ENCODE data around the gene IP6K1. TPM values are rescaled to one million over a fixed set of nuclear protein-coding genes. Genes with fewer than 3 reads are reported as not detected.

Gene IP6K1
- total and polyA plus RNA-seq, 10 of the 15 experiments (the other 5 are each of a cell fraction or from before 2014, with no cell fraction given): 1.3 to 30.6 (median 18.2) TPM

DNA sequence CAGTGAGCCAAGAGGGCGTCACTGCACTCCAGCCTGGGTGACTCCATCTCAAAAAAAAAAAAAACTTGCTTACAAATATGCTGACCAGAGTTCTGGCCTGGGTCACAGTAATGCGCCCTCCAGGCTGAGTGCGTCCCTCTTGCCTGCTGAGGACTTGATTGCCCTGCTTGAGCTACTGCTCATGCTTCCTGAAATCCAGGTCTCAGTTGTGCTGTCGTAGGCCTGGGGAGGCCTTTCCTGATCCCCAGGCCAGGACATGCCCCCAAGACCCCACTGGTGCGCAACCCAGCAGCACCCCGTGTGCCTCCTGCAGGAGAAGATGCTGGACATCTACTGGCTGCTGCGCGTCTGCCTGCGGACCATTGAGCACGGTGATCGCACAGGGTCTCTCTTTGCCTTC lies 74.2 kb downstream of the IP6K1 start (continued):
- TF ChIP-seq GATAD2B (conservative IDR thresholded peaks at IDR 0.05; ENCODE audit: low read depth): no peak
- TF ChIP-seq ZNF274 (IDR thresholded peaks at IDR 0.05; ENCODE audit: insufficient read depth, insufficient read length): no peak
- no peak for TF ChIP-seq FOXM1 (IDR thresholded peaks at IDR 0.05; ENCODE audit: low read depth, low read length)
- TF ChIP-seq HDGF (IDR thresholded peaks at IDR 0.05): no peak
- TF ChIP-seq JUNB (IDR thresholded peaks at IDR 0.05): no peak

DNA sequence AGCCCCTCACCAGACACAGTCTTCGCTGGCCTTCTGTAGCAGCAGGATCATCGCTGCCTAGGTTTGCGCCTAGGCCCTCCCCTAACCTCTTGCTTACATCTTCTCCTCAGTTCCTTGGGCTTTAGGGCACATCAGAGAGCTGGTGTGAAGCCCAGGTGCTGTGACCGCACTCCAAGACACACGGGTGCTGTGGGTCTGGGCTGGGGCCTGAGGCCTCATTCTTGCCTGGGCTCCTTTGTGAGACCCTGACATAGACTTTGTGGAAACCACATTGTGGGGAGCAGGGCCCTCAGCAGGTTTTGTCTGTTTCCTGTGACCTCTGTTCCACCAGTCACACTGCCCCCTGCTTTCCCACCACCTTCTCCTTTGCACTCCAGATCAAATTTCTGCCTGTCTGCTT lies 74.9 kb downstream of the IP6K1 start:
- FAIRE-seq: no peak
- ChIA-PET RAD21 (ENCODE audit: unreplicated experiment) (no interaction called here), SMC1A (ENCODE audit: uncharacterized antibody, unreplicated experiment) (no interaction called here), POLR2A (no interaction called here), CTCF (interaction anchor here (1.8 kb wide), 1 partner anchor 8 kb away, joined by 5 read pairs; no protein-coding TSS in a partner anchor)
- H3K36me3 ChIP-seq (ENCODE audit: control insufficient read depth in 2 of 2, insufficient read depth in 2 of 2, low read length in 1 of 2): no peaks in the 10 kb centered on the region; a peak in 1 of 4 replicates
- no TSS peak for BruUV-seq (replicated peaks)
- no peaks in the 10 kb centered on the region for H3K79me2 ChIP-seq (ENCODE audit: control insufficient read depth, insufficient read depth, low read length)
- DNase-seq (ENCODE audit: low read depth, low spot score): no peak
- H3K9me3 ChIP-seq (replicated peaks; ENCODE audit: control insufficient read depth, insufficient read depth, low read length): no peaks in the 10 kb centered on the region
- no peak overlapping the region for H3K27ac ChIP-seq (ENCODE audit: control insufficient read depth, insufficient read depth)
- no peak for ATAC-seq
- WGBS (ENCODE audit: insufficient coverage, insufficient replicate concordance, low lambda C conversion rate, missing lambda C conversion rate): 100% methylated on average over 5 of the region's 5 CpGs
- H3K4me3 ChIP-seq: no peak overlapping the region
- no peak overlapping the region for H3K9ac ChIP-seq (ENCODE audit: control insufficient read depth, insufficient read depth, low read length)
- no peaks in the 10 kb centered on the region for H4K20me1 ChIP-seq (ENCODE audit: control insufficient read depth, insufficient read depth)
- H3K4me2 ChIP-seq (ENCODE audit: control insufficient read depth, insufficient read depth): no peak overlapping the region
- in situ Hi-C loops (cut with MboI) (no loop called here), intact Hi-C loops (cut with micrococcal nuclease; ENCODE audit: unreplicated experiment) (no loop called here)
- no peak overlapping the region for H2AFZ ChIP-seq (ENCODE audit: control insufficient read depth, low read depth, low read length)
- no peaks in the 10 kb centered on the region for H3K4me1 ChIP-seq (ENCODE audit: control insufficient read depth, insufficient read depth, low read length)
- no peaks in the 10 kb centered on the region for H3K27me3 ChIP-seq (replicated peaks in 1 of 2; ENCODE audit: control insufficient read depth in 2 of 2, insufficient read depth in 2 of 2, low read length in 1 of 2)
- no peak for TF ChIP-seq FOXM1 (IDR thresholded peaks at IDR 0.05; ENCODE audit: low read depth, low read length)
- no peak for TF ChIP-seq MYC (IDR thresholded peaks at IDR 0.05; ENCODE audit: insufficient read depth, insufficient read length, insufficient replicate concordance, low read length, severe bottlenecking)
- no peak for TF ChIP-seq NBN (IDR thresholded peaks at IDR 0.05)
- TF ChIP-seq, protein P1, sequence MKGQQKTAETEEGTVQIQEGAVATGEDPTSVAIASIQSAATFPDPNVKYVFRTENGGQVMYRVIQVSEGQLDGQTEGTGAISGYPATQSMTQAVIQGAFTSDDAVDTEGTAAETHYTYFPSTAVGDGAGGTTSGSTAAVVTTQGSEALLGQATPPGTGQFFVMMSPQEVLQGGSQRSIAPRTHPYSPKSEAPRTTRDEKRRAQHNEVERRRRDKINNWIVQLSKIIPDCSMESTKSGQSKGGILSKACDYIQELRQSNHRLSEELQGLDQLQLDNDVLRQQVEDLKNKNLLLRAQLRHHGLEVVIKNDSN (IDR thresholded peaks at IDR 0.05; ENCODE audit: borderline replicate concordance, extremely low read length, insufficient read depth, low read depth, low read length): no peak
- TF ChIP-seq SREBF1 (IDR thresholded peaks at IDR 0.05; ENCODE audit: low read length): no peak
- no peak for TF ChIP-seq ZNF24 (IDR thresholded peaks at IDR 0.05)
- TF ChIP-seq, protein P2, sequence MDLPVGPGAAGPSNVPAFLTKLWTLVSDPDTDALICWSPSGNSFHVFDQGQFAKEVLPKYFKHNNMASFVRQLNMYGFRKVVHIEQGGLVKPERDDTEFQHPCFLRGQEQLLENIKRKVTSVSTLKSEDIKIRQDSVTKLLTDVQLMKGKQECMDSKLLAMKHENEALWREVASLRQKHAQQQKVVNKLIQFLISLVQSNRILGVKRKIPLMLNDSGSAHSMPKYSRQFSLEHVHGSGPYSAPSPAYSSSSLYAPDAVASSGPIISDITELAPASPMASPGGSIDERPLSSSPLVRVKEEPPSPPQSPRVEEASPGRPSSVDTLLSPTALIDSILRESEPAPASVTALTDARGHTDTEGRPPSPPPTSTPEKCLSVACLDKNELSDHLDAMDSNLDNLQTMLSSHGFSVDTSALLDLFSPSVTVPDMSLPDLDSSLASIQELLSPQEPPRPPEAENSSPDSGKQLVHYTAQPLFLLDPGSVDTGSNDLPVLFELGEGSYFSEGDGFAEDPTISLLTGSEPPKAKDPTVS (IDR thresholded peaks at IDR 0.05; ENCODE audit: low read depth, low read length): no peak
- no peak for TF ChIP-seq SMAD1 (IDR thresholded peaks at IDR 0.05; ENCODE audit: low read depth, partially characterized antibody)
- TF ChIP-seq, protein P3, sequence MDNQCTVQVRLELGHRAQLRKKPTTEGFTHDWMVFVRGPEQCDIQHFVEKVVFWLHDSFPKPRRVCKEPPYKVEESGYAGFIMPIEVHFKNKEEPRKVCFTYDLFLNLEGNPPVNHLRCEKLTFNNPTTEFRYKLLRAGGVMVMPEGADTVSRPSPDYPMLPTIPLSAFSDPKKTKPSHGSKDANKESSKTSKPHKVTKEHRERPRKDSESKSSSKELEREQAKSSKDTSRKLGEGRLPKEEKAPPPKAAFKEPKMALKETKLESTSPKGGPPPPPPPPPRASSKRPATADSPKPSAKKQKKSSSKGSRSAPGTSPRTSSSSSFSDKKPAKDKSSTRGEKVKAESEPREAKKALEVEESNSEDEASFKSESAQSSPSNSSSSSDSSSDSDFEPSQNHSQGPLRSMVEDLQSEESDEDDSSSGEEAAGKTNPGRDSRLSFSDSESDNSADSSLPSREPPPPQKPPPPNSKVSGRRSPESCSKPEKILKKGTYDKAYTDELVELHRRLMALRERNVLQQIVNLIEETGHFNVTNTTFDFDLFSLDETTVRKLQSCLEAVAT (IDR thresholded peaks at IDR 0.05): no peak
- no peak for TF ChIP-seq EGR1 (IDR thresholded peaks at IDR 0.05; ENCODE audit: borderline replicate concordance in 1 of 2, low read depth in 2 of 2, low read length in 2 of 2)
- TF ChIP-seq, protein P4, sequence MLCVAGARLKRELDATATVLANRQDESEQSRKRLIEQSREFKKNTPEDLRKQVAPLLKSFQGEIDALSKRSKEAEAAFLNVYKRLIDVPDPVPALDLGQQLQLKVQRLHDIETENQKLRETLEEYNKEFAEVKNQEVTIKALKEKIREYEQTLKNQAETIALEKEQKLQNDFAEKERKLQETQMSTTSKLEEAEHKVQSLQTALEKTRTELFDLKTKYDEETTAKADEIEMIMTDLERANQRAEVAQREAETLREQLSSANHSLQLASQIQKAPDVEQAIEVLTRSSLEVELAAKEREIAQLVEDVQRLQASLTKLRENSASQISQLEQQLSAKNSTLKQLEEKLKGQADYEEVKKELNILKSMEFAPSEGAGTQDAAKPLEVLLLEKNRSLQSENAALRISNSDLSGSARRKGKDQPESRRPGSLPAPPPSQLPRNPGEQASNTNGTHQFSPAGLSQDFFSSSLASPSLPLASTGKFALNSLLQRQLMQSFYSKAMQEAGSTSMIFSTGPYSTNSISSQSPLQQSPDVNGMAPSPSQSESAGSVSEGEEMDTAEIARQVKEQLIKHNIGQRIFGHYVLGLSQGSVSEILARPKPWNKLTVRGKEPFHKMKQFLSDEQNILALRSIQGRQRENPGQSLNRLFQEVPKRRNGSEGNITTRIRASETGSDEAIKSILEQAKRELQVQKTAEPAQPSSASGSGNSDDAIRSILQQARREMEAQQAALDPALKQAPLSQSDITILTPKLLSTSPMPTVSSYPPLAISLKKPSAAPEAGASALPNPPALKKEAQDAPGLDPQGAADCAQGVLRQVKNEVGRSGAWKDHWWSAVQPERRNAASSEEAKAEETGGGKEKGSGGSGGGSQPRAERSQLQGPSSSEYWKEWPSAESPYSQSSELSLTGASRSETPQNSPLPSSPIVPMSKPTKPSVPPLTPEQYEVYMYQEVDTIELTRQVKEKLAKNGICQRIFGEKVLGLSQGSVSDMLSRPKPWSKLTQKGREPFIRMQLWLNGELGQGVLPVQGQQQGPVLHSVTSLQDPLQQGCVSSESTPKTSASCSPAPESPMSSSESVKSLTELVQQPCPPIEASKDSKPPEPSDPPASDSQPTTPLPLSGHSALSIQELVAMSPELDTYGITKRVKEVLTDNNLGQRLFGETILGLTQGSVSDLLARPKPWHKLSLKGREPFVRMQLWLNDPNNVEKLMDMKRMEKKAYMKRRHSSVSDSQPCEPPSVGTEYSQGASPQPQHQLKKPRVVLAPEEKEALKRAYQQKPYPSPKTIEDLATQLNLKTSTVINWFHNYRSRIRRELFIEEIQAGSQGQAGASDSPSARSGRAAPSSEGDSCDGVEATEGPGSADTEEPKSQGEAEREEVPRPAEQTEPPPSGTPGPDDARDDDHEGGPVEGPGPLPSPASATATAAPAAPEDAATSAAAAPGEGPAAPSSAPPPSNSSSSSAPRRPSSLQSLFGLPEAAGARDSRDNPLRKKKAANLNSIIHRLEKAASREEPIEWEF (IDR thresholded peaks at IDR 0.05; ENCODE audit: insufficient replicate concordance, low read depth, low read length): no peak
